ENCODE results near the gene OR10X1. TPM values are rescaled to one million over a fixed set of nuclear protein-coding genes. Genes with fewer than 3 reads are reported as not detected.

OR10X1 gene
- polyA plus RNA-seq, 4 donors, result not detected

- Histone ChIP-seq H3K27ac (ENCODE audit: low read depth in 1 of 3, low read length in 2 of 3) (no peak overlapping the region), H3K4me1 (ENCODE audit: control insufficient read depth in 3 of 3, insufficient read depth in 2 of 3, low read depth in 1 of 3, low read length in 2 of 3) (no peaks in the 10 kb centered on the region), H3K4me3 (ENCODE audit: low read depth in 1 of 3, low read length in 3 of 3) (no peak overlapping the region), H3K36me3 (ENCODE audit: control insufficient read depth in 3 of 3, insufficient read depth in 2 of 3, low read depth in 1 of 3, low read length in 3 of 3) (no peaks in the 10 kb centered on the region), H3K9me3 (ENCODE audit: control insufficient read depth in 2 of 2, insufficient read depth in 1 of 2, low read depth in 1 of 2, low read length in 1 of 2) (no peaks in the 10 kb centered on the region), H3K27me3 (ENCODE audit: control insufficient read depth in 3 of 3, insufficient read depth in 3 of 3, low read length in 3 of 3) (no peaks in the 10 kb centered on the region)
- FAIRE-seq, result no peak
- no peak for DNase-seq
- 83 to 90% (median 89%) methylated on average over 3 of the region's 3 CpGs for WGBS, 3 donors
Observed at GRCh38 chr1:158577561-158577960, 2.1 kb downstream of the OR10X1 start.

GRCh38 chr1:158572226-158572625, 7.5 kb downstream of the OR10X1 start:
- WGBS, 3 donors, result 68 to 87% (median 72%) methylated on average over 1 of the region's 1 CpG
- no peak overlapping the region for H3K27ac ChIP-seq (ENCODE audit: low read depth in 1 of 3, low read length in 2 of 3)
- no peaks in the 10 kb centered on the region for H3K27me3 ChIP-seq (ENCODE audit: control insufficient read depth in 3 of 3, insufficient read depth in 3 of 3, low read length in 3 of 3)
- H3K4me3 ChIP-seq (ENCODE audit: low read depth in 1 of 3, low read length in 3 of 3), result no peak overlapping the region
- no peaks in the 10 kb centered on the region for H3K4me1 ChIP-seq (ENCODE audit: control insufficient read depth in 3 of 3, insufficient read depth in 2 of 3, low read depth in 1 of 3, low read length in 2 of 3)
- DNase-seq (no peak), FAIRE-seq (no peak)
- no peaks in the 10 kb centered on the region for H3K9me3 ChIP-seq (ENCODE audit: control insufficient read depth in 2 of 2, insufficient read depth in 1 of 2, low read depth in 1 of 2, low read length in 1 of 2)
- no peaks in the 10 kb centered on the region for H3K36me3 ChIP-seq (ENCODE audit: control insufficient read depth in 3 of 3, insufficient read depth in 2 of 3, low read depth in 1 of 3, low read length in 3 of 3)

GRCh38 chr1:158570480-158570879, 9.2 kb downstream of the OR10X1 start, which contains the start of gene OR6P1:
Gene OR6P1, minus strand, starts transcription at chr1:158570580. Its CDS starts 6,976 bp downstream, at chr1:158563604.
- no peaks in the 10 kb centered on the region for H3K4me1 ChIP-seq (ENCODE audit: control insufficient read depth in 3 of 3, insufficient read depth in 2 of 3, low read depth in 1 of 3, low read length in 2 of 3)
- no peak within 1 kb of the TSS for H3K4me3 ChIP-seq (ENCODE audit: low read depth in 1 of 3, low read length in 3 of 3)
- no peak within 1 kb of the TSS for H3K27ac ChIP-seq (ENCODE audit: low read depth in 1 of 3, low read length in 2 of 3)
- DNase-seq (no peak), FAIRE-seq (no peak)
- WGBS, 3 donors, result 62 to 81% (median 75%) methylated on average over 3 of the region's 3 CpGs
- H3K9me3 ChIP-seq (ENCODE audit: control insufficient read depth in 2 of 2, insufficient read depth in 1 of 2, low read depth in 1 of 2, low read length in 1 of 2), result no peaks in the 10 kb centered on the region
- H3K36me3 ChIP-seq (ENCODE audit: control insufficient read depth in 3 of 3, insufficient read depth in 2 of 3, low read depth in 1 of 3, low read length in 3 of 3), result no peaks in the 10 kb centered on the region
- no peaks in the 10 kb centered on the region for H3K27me3 ChIP-seq (ENCODE audit: control insufficient read depth in 3 of 3, insufficient read depth in 3 of 3, low read length in 3 of 3)

- FAIRE-seq (no peak), DNase-seq (no peak)
- no peak overlapping the region for H3K27ac ChIP-seq (ENCODE audit: low read depth in 1 of 3, low read length in 2 of 3)
- H3K27me3 ChIP-seq (ENCODE audit: control insufficient read depth in 3 of 3, insufficient read depth in 3 of 3, low read length in 3 of 3), result no peaks in the 10 kb centered on the region
- H3K36me3 ChIP-seq (ENCODE audit: control insufficient read depth in 3 of 3, insufficient read depth in 2 of 3, low read depth in 1 of 3, low read length in 3 of 3), result no peaks in the 10 kb centered on the region
- no peaks in the 10 kb centered on the region for H3K9me3 ChIP-seq (ENCODE audit: control insufficient read depth in 2 of 2, insufficient read depth in 1 of 2, low read depth in 1 of 2, low read length in 1 of 2)
- 61 to 65% (median 63%) methylated on average over 2 of the region's 2 CpGs for WGBS, 3 donors
- H3K4me3 ChIP-seq (ENCODE audit: low read depth in 1 of 3, low read length in 3 of 3), result no peak overlapping the region
- no peaks in the 10 kb centered on the region for H3K4me1 ChIP-seq (ENCODE audit: control insufficient read depth in 3 of 3, insufficient read depth in 2 of 3, low read depth in 1 of 3, low read length in 2 of 3)
Observed at GRCh38 chr1:158564608-158565007, 15.1 kb downstream of the OR10X1 start.

GRCh38 chr1:158563853-158564252, 15.8 kb downstream of the OR10X1 start:
- H3K27me3 ChIP-seq (ENCODE audit: control insufficient read depth in 3 of 3, insufficient read depth in 3 of 3, low read length in 3 of 3), result no peaks in the 10 kb centered on the region
- H3K9me3 ChIP-seq (ENCODE audit: control insufficient read depth in 2 of 2, insufficient read depth in 1 of 2, low read depth in 1 of 2, low read length in 1 of 2), result no peaks in the 10 kb centered on the region
- 72 to 86% (median 80%) methylated on average over 2 of the region's 2 CpGs for WGBS, 3 donors
- no peak overlapping the region for H3K27ac ChIP-seq (ENCODE audit: low read depth in 1 of 3, low read length in 2 of 3)
- no peaks in the 10 kb centered on the region for H3K36me3 ChIP-seq (ENCODE audit: control insufficient read depth in 3 of 3, insufficient read depth in 2 of 3, low read depth in 1 of 3, low read length in 3 of 3)
- H3K4me1 ChIP-seq (ENCODE audit: control insufficient read depth in 3 of 3, insufficient read depth in 2 of 3, low read depth in 1 of 3, low read length in 2 of 3), result no peaks in the 10 kb centered on the region
- FAIRE-seq (no peak), DNase-seq (no peak)
- H3K4me3 ChIP-seq (ENCODE audit: low read depth in 1 of 3, low read length in 3 of 3), result no peak overlapping the region

- Histone ChIP-seq H3K27ac (ENCODE audit: low read depth in 1 of 3, low read length in 2 of 3) (no peak overlapping the region), H3K9me3 (ENCODE audit: control insufficient read depth in 2 of 2, insufficient read depth in 1 of 2, low read depth in 1 of 2, low read length in 1 of 2) (no peaks in the 10 kb centered on the region), H3K36me3 (ENCODE audit: control insufficient read depth in 3 of 3, insufficient read depth in 2 of 3, low read depth in 1 of 3, low read length in 3 of 3) (no peaks in the 10 kb centered on the region), H3K27me3 (ENCODE audit: control insufficient read depth in 3 of 3, insufficient read depth in 3 of 3, low read length in 3 of 3) (no peaks in the 10 kb centered on the region), H3K4me3 (ENCODE audit: low read depth in 1 of 3, low read length in 3 of 3) (no peak overlapping the region), H3K4me1 (ENCODE audit: control insufficient read depth in 3 of 3, insufficient read depth in 2 of 3, low read depth in 1 of 3, low read length in 2 of 3) (no peaks in the 10 kb centered on the region)
- FAIRE-seq (no peak), DNase-seq (no peak)
- WGBS, 3 donors, result 74 to 97% (median 87%) methylated on average over 1 of the region's 1 CpG
Observed at GRCh38 chr1:158559696-158560095, 20.0 kb downstream of the OR10X1 start.

GRCh38 chr1:158554352-158554751, 25.3 kb downstream of the OR10X1 start, which contains the start of gene OR6Y1:
Gene OR6Y1, minus strand, starts transcription at chr1:158554405. Its CDS starts 6,300 bp downstream, at chr1:158548105.
- H3K4me1 ChIP-seq (ENCODE audit: control insufficient read depth in 3 of 3, insufficient read depth in 2 of 3, low read depth in 1 of 3, low read length in 2 of 3), result no peaks in the 10 kb centered on the region
- H3K36me3 ChIP-seq (ENCODE audit: control insufficient read depth in 3 of 3, insufficient read depth in 2 of 3, low read depth in 1 of 3, low read length in 3 of 3), result no peaks in the 10 kb centered on the region
- WGBS, 3 donors, result 78 to 81% (median 80%) methylated on average over 3 of the region's 3 CpGs
- no peak within 1 kb of the TSS for H3K27ac ChIP-seq (ENCODE audit: low read depth in 1 of 3, low read length in 2 of 3)
- H3K4me3 ChIP-seq (ENCODE audit: low read depth in 1 of 3, low read length in 3 of 3), result no peak within 1 kb of the TSS
- no peaks in the 10 kb centered on the region for H3K9me3 ChIP-seq (ENCODE audit: control insufficient read depth in 2 of 2, insufficient read depth in 1 of 2, low read depth in 1 of 2, low read length in 1 of 2)
- no peaks in the 10 kb centered on the region for H3K27me3 ChIP-seq (ENCODE audit: control insufficient read depth in 3 of 3, insufficient read depth in 3 of 3, low read length in 3 of 3)
- DNase-seq (no peak), FAIRE-seq (no peak)

GRCh38 chr1:158552296-158552695, 27.4 kb downstream of the OR10X1 start:
- no peak for DNase-seq
- Histone ChIP-seq H3K9me3 (ENCODE audit: control insufficient read depth in 2 of 2, insufficient read depth in 1 of 2, low read depth in 1 of 2, low read length in 1 of 2) (no peaks in the 10 kb centered on the region), H3K27ac (ENCODE audit: low read depth in 1 of 3, low read length in 2 of 3) (no peak overlapping the region), H3K27me3 (ENCODE audit: control insufficient read depth in 3 of 3, insufficient read depth in 3 of 3, low read length in 3 of 3) (no peaks in the 10 kb centered on the region), H3K36me3 (ENCODE audit: control insufficient read depth in 3 of 3, insufficient read depth in 2 of 3, low read depth in 1 of 3, low read length in 3 of 3) (no peaks in the 10 kb centered on the region), H3K4me3 (ENCODE audit: low read depth in 1 of 3, low read length in 3 of 3) (no peak overlapping the region), H3K4me1 (ENCODE audit: control insufficient read depth in 3 of 3, insufficient read depth in 2 of 3, low read depth in 1 of 3, low read length in 2 of 3) (no peaks in the 10 kb centered on the region)
- FAIRE-seq, result no peak
- 61 to 66% (median 62%) methylated on average over 1 of the region's 1 CpG for WGBS, 3 donors

- DNase-seq (no peak), FAIRE-seq (no peak)
- H3K4me1 ChIP-seq (ENCODE audit: control insufficient read depth in 3 of 3, insufficient read depth in 2 of 3, low read depth in 1 of 3, low read length in 2 of 3), result no peaks in the 10 kb centered on the region
- no peak overlapping the region for H3K27ac ChIP-seq (ENCODE audit: low read depth in 1 of 3, low read length in 2 of 3)
- H3K4me3 ChIP-seq (ENCODE audit: low read depth in 1 of 3, low read length in 3 of 3), result no peak overlapping the region
- no peaks in the 10 kb centered on the region for H3K36me3 ChIP-seq (ENCODE audit: control insufficient read depth in 3 of 3, insufficient read depth in 2 of 3, low read depth in 1 of 3, low read length in 3 of 3)
- WGBS, 3 donors, result 93 to 95% (median 93%) methylated on average over 2 of the region's 2 CpGs
- no peaks in the 10 kb centered on the region for H3K9me3 ChIP-seq (ENCODE audit: control insufficient read depth in 2 of 2, insufficient read depth in 1 of 2, low read depth in 1 of 2, low read length in 1 of 2)
- H3K27me3 ChIP-seq (ENCODE audit: control insufficient read depth in 3 of 3, insufficient read depth in 3 of 3, low read length in 3 of 3), result no peaks in the 10 kb centered on the region
Observed at GRCh38 chr1:158547533-158547932, 32.2 kb downstream of the OR10X1 start.

Data from small intestine (tissue), 7 donors.